Thymus (tissue), 11 donors: ENCODE data around the gene RNF138. TPM values are rescaled to one million over a fixed set of nuclear protein-coding genes. Genes with fewer than 3 reads are reported as not detected.
"Not testable (repeated sequence)": the region's sequence is repeated elsewhere in the genome, so short reads cannot be mapped to it uniquely, and the experiment has no call there.

Source experiments
- DNase-seq, 9 donors: peaks; one replicate each; pipeline ENCODE4 v3.0.0-alpha.2; 2013; ENCODE audit warnings: low spot score in 9 of 9, low read depth in 6 of 9, missing footprints in 1 of 9
- H3K27ac ChIP-seq, 2 donors: one replicate each; pipeline ENCODE4 v1.5.1; 2013; ENCODE audit warnings: control low read depth in 1 of 2, low read depth in 1 of 2, low read length in 1 of 2, mild to moderate bottlenecking in 1 of 2, moderate library complexity in 1 of 2
- H3K27me3 ChIP-seq, 2 donors: one replicate each; pipeline ENCODE4 v1.5.1; 2013; ENCODE audit warnings: low read length in 1 of 2; ENCODE audit not compliant: control insufficient read depth in 2 of 2, insufficient read depth in 1 of 2
- H3K36me3 ChIP-seq, 2 donors: one replicate each; pipeline ENCODE4 v1.5.1; 2013; ENCODE audit warnings: low read length in 1 of 2, mild to moderate bottlenecking in 1 of 2, moderate library complexity in 1 of 2; ENCODE audit not compliant: control insufficient read depth in 2 of 2, insufficient read depth in 2 of 2
- H3K4me1 ChIP-seq, 2 donors: one replicate each; pipeline ENCODE4 v1.5.1; 2013; ENCODE audit warnings: low read length in 2 of 2; ENCODE audit not compliant: control insufficient read depth in 2 of 2, insufficient read depth in 2 of 2
- H3K4me3 ChIP-seq, 2 donors: one replicate each; pipeline ENCODE4 v1.5.1; 2013; ENCODE audit warnings: low read length in 2 of 2, control low read depth in 1 of 2, mild to moderate bottlenecking in 1 of 2
- H3K9me3 ChIP-seq, 2 donors: one replicate each; pipeline ENCODE4 v1.5.1; 2013; ENCODE audit warnings: low read length in 1 of 2, mild to moderate bottlenecking in 1 of 2; ENCODE audit not compliant: control insufficient read depth in 2 of 2, insufficient read depth in 1 of 2
- WGBS: extraction: QIAGEN DNeasy Blood & Tissue Kit; methylation state at CpG from one replicate; pipeline ENCODE4 v1.1.7; 2013; 5-methylcytosine and 5-hydroxymethylcytosine counted together
- polyA plus RNA-seq: library from polyadenylated mRNA; stranded (reverse); fragments of 200-250 nt; gene quantifications from one replicate; pipeline ENCODE4 v1.2.3, GENCODE V29; 2013
- total RNA-seq: library from RNA; stranded (reverse); fragments of 120-200 nt; gene quantifications from one replicate; pipeline ENCODE4 v1.2.4, GENCODE V29; 2013
- donor health status: healthy.

The RNF138 gene
- total and polyA plus RNA-seq, 2 donors: 39.8 to 46.8 TPM

DNA sequence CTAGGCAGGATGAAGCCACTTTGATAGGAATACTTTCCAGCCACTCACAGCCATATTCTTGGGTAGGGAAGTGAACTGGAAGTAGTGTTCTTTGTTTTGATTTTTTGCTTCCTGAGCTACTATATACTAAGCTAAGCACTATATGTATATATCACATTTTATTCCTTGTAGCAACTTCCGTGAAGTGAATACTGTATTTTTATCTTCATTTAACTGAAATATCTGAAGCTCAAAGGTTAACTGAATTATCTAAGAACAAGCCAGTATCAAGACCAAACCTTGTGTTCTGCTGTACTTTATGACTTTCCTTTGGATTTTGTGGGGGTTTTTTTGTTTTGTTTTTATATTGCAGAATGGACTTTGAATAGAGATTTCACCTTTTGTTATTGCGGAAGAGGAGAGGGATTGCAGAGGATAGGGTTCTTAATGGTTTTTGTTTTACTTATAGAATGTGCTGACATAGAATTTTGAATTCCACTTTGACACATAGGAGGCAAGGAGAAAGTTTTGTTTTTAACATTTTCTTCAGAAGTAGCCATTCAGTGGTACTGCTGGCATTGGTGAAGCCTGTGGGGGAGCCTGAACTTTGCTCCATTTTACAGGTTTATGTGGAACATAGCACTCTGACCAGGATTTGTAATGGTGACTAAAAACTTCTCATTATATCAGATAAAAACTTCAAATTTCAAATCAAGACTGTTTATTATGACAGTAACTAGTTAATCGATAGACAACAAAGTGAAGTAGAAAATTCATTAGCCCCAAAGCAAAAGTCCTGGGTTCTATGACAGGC is 24.1 kb upstream of the RNF138 start:
- Histone ChIP-seq H3K36me3 (no peaks in the 10 kb centered on the region), H3K27ac (no peak overlapping the region), H3K4me1 (no peaks in the 10 kb centered on the region), H3K9me3 (no peaks in the 10 kb centered on the region), H3K27me3 (no peaks in the 10 kb centered on the region), H3K4me3 (no peak overlapping the region)
- 98% methylated on average over 3 of the region's 3 CpGs for WGBS
- no peak for DNase-seq

DNA sequence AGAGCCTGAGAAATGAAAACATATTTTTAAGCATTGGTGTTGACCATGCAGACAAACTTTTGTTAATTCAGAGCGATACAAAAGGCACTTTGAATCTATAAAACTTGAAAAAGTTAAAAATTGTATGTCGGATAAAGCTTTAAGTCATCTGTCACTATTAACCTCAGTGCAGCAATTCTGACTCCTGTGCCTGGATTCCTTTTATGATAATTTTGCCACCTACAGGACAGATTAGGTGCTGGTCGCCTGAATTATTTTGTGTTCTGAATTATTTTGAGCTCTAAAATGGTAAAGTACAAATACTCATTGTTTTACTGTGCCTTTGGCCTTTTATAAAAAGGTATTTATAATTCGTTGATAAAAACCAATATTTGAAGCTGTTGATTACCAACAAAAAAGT is 19.4 kb upstream of the RNF138 start:
- WGBS: 58% methylated on average over 4 of the region's 4 CpGs
- DNase-seq: peak in 1 of 9 donors; percentile 37

DNA sequence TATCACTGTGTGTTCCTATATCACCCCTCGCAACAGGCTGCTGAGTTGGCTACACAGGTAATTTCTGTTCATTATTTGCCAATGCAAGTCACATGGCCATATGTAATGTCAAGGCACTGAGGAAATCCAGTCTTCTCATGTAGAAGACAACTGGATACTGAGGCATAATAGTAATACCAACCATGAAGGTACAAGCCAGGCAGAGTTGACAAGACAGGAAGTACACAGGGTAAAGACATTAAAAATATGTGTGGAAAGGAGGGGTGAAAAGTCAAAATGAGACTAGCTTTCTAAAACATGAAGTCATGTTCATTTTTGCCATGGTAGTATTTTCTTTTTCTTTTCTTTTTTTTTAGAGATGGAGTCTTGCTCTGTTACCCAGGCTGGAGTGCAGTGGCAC is 17.5 kb upstream of the RNF138 start:
- H3K9me3 ChIP-seq: no peaks in the 10 kb centered on the region
- no peaks in the 10 kb centered on the region for H3K36me3 ChIP-seq
- H3K4me3 ChIP-seq: no peak overlapping the region
- H3K4me1 ChIP-seq: no peaks in the 10 kb centered on the region
- no peak overlapping the region for H3K27ac ChIP-seq
- no peak for DNase-seq
- 99% methylated on average over 1 of the region's 1 CpG for WGBS
- H3K27me3 ChIP-seq: no peaks in the 10 kb centered on the region

More for the DNA sequence above, 19.4 kb upstream of the RNF138 start:
- H3K4me1 ChIP-seq: no peaks in the 10 kb centered on the region
- H3K4me3 ChIP-seq: no peak overlapping the region
- no peaks in the 10 kb centered on the region for H3K9me3 ChIP-seq
- H3K27ac ChIP-seq: no peak overlapping the region
- no peaks in the 10 kb centered on the region for H3K27me3 ChIP-seq
- H3K36me3 ChIP-seq: no peaks in the 10 kb centered on the region

DNA sequence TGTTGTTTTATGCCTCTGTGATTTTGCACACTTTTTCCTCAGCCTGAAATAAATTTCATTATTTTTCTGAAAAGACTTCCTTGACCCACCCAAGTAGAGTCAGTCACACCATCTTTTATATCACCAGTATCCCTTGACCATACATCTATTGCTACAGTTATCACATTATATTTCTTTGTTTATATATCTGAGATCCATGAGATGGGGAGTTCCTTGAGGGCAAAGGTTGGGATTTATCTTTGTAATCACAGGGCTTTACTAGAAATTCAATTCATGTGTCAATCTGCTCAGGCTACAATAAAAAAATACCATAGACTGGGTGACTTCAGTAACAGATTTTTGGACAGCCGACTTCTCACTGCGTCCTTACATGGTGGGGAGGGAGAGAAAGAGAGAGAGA is 12.8 kb upstream of the RNF138 start:
- no peak overlapping the region for H3K4me3 ChIP-seq
- no peak for DNase-seq
- 100% methylated on average over 2 of the region's 2 CpGs for WGBS
- no peaks in the 10 kb centered on the region for H3K4me1 ChIP-seq
- H3K9me3 ChIP-seq: no peaks in the 10 kb centered on the region
- H3K27ac ChIP-seq: no peak overlapping the region
- no peaks in the 10 kb centered on the region for H3K36me3 ChIP-seq
- H3K27me3 ChIP-seq: no peaks in the 10 kb centered on the region

DNA sequence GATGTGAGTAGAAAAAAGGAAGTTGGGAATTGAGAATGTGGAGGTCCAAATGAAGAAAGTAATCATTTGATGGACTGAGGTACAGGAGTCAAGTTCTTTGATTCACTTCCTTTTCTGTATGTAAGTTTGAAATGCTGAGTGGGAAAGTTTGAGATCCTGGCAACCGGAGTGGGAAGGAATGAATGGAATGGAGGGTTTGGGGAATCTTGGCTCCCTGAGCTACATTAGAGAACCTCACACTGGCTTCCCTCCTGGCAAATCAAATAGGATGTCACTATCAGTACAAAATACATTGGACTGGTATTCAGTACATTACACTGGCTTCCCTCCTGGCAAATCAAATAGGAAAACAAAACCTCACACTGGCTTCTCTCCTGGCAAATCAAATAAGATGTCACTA is 9.8 kb upstream of the RNF138 start:
- Histone ChIP-seq H3K4me3 (no peak overlapping the region), H3K27me3 (no peaks in the 10 kb centered on the region), H3K4me1 (peaks cover 15 to 25% of the 10 kb centered on the region in 2 donors), H3K9me3 (no peaks in the 10 kb centered on the region), H3K27ac (no peak overlapping the region), H3K36me3 (no peaks in the 10 kb centered on the region)
- no peak for DNase-seq
- WGBS: 94% methylated on average over 1 of the region's 1 CpG

DNA sequence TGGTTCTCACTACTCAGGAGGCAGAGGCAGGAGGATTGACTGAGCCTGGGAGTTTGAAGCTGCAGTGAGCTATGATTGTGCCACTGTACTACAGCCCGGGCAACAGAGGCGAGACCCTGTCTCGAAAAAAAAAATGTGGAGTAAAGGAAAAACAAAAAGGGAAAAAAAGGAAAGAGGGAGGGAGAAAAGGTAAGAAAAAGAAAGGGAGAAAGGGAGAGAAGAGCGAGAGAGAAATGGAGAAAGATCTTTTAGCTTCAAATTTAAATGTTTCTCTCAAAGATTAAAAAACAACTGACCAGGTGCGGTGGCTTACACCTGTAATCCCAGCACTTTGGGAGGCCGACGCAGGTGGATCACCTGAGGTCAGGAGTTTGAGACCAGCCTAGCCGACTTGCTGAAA is 7.9 kb upstream of the RNF138 start:
- H3K36me3 ChIP-seq: no peaks in the 10 kb centered on the region
- DNase-seq: no peak
- no peaks in the 10 kb centered on the region for H3K27me3 ChIP-seq
- no peak overlapping the region for H3K27ac ChIP-seq
- H3K4me1 ChIP-seq: peaks cover 15 to 26% of the 10 kb centered on the region in 2 donors
- no peaks in the 10 kb centered on the region for H3K9me3 ChIP-seq
- no peak overlapping the region for H3K4me3 ChIP-seq
- 97% methylated on average over 8 of the region's 8 CpGs for WGBS

DNA sequence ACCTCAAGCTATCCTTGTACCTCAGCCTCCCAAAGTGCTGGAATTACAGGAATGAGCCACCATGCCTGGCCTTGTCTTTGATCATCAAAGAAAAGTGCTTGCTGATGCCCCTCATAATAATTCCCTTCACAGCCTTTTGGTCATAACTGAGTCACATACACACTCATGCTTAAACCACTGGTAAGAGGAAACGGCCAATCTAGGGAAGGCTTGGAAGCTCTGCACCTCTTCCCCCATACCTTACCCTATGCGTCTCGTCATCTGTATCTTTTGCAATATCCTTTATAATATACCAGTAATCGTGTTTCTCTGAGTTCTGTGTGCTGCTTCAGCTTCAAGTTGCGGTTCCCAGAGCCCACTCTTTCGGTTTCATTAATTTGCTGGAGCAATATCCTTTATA is 4.8 kb upstream of the RNF138 start:
- no peak overlapping the region for H3K4me3 ChIP-seq
- H3K27me3 ChIP-seq: no peaks in the 10 kb centered on the region
- no peaks in the 10 kb centered on the region for H3K9me3 ChIP-seq
- WGBS: 93% methylated on average over 6 of the region's 6 CpGs
- H3K4me1 ChIP-seq: peaks cover 18 to 34% of the 10 kb centered on the region in 2 donors
- H3K36me3 ChIP-seq: no peaks in the 10 kb centered on the region
- H3K27ac ChIP-seq: no peak overlapping the region
- DNase-seq: no peak

DNA sequence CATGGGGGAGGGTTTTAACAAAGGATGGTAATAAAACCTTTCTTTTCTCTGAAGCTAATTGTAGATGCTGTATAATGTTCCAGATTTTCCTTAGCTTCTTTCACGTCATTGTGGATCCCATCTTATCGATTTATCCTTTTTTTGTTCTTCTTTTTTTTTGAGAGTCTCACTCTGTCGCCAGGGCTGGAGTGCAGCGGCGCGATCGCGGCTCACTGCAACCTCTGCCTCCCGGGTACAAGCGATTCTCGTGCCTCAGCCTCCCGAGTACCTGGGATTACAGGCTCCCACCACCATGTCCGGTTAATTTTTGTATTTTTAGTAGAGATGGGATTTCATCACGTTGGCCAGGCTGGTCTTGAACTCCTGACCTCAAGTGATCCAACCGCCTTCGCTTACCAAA is 843 bp upstream of the RNF138 start:
- not testable (repeated sequence) for H3K27me3 ChIP-seq, H3K9me3 ChIP-seq, H3K4me3 ChIP-seq, DNase-seq, H3K27ac ChIP-seq
- WGBS: 98% methylated on average over 16 of the region's 16 CpGs
- Histone ChIP-seq H3K36me3 (peaks cover 6 to 12% of the 10 kb centered on the region in 2 donors), H3K4me1 (peaks cover 10 to 30% of the 10 kb centered on the region in 2 donors)

DNA sequence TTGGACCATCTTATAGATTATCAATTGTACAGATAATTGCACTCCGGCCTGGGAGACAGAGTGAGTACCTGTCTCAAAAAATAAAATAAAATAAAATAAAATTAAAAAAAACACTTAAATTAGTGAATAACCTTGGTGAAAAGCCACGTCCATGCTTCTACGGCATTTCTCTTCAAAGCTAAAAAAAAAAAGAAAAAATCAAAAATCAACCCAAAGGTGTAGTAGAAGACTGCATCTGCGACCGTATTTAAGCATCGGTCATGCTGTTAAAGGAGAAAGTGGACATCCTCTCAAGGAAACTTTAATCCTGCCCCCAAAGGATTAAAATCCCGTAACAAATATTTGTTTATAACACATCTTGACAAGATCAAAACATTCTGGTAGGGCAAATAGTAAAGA is 350 bp upstream of the RNF138 start:
- 47% methylated on average over 7 of the region's 7 CpGs for WGBS
- Histone ChIP-seq H3K9me3 (no peaks in the 10 kb centered on the region), H3K36me3 (peaks cover 8 to 13% of the 10 kb centered on the region in 2 donors), H3K27me3 (no peaks in the 10 kb centered on the region), H3K27ac (peak overlapping the region; percentile 99 to 100), H3K4me3 (peak overlapping the region; percentile 87 to 89), H3K4me1 (peaks cover 11 to 30% of the 10 kb centered on the region in 2 donors)
- DNase-seq: no peak
